ENCODE data around the gene ROBO4.
A peak's percentile ranks its signal among the peaks of the same experiment; 100 is the strongest.

ROBO4 gene

GRCh38 chr11:124865181-124865901 lies 32.3 kb downstream of the ROBO4 start, which contains the start of gene ROBO3:
Gene ROBO3, plus strand, starts transcription at chr11:124865432. Its CDS starts 146 bp downstream, at chr11:124865578.
- peak; percentile 9 for ATAC-seq
- no peak for TF ChIP-seq TCF4 (CRISPR knock-in tag; IDR thresholded peaks at IDR 0.05; ENCODE audit: borderline replicate concordance)
- no peak for TF ChIP-seq ISL1 (CRISPR knock-in tag; IDR thresholded peaks at IDR 0.05)
- no peak for TF ChIP-seq TSHZ2 (CRISPR knock-in tag; IDR thresholded peaks at IDR 0.05)
- no peak for TF ChIP-seq SNAI2 (CRISPR knock-in tag; IDR thresholded peaks at IDR 0.05)

- ATAC-seq, result no peak
- TF ChIP-seq ZNF565 (CRISPR knock-in tag; conservative IDR thresholded peaks at IDR 0.05; ENCODE audit: low read depth) (no peak), ZFP30 (CRISPR knock-in tag; IDR thresholded peaks at IDR 0.05) (no peak), ESRRG (CRISPR knock-in tag; IDR thresholded peaks at IDR 0.05) (no peak), OSR1 (CRISPR knock-in tag; IDR thresholded peaks at IDR 0.05) (no peak), CSRNP3 (CRISPR knock-in tag; IDR thresholded peaks at IDR 0.05) (no peak), POU6F1 (CRISPR knock-in tag; IDR thresholded peaks at IDR 0.05; ENCODE audit: borderline replicate concordance, low read depth) (no peak), ARNTL (CRISPR knock-in tag; IDR thresholded peaks at IDR 0.05; ENCODE audit: borderline replicate concordance, low read depth) (no peak)
These were observed 32.8 kb downstream of the ROBO4 start for GRCh38 chr11:124864892-124865180.

- TF ChIP-seq OSR1 (CRISPR knock-in tag; IDR thresholded peaks at IDR 0.05), result no peak
- TF ChIP-seq CSDC2 (CRISPR knock-in tag; IDR thresholded peaks at IDR 0.05), result no peak
- TF ChIP-seq BACH2 (CRISPR knock-in tag; IDR thresholded peaks at IDR 0.05; ENCODE audit: borderline replicate concordance), result no peak
- no peak for TF ChIP-seq CREB5 (CRISPR knock-in tag; IDR thresholded peaks at IDR 0.05; ENCODE audit: low read depth)
- no peak for TF ChIP-seq TSHZ2 (CRISPR knock-in tag; IDR thresholded peaks at IDR 0.05)
- no peak for TF ChIP-seq GLIS3 (CRISPR knock-in tag; IDR thresholded peaks at IDR 0.05)
- no peak for TF ChIP-seq PPARA (CRISPR knock-in tag; IDR thresholded peaks at IDR 0.05; ENCODE audit: borderline replicate concordance)
- no peak for TF ChIP-seq ZFP30 (CRISPR knock-in tag; IDR thresholded peaks at IDR 0.05)
- no peak for TF ChIP-seq ZNF70 (CRISPR knock-in tag; IDR thresholded peaks at IDR 0.05)
- TF ChIP-seq PATZ1 (CRISPR knock-in tag; IDR thresholded peaks at IDR 0.05; ENCODE audit: borderline replicate concordance), result no peak
- TF ChIP-seq ZFP3 (CRISPR knock-in tag; IDR thresholded peaks at IDR 0.05), result no peak
- TF ChIP-seq ARNTL (CRISPR knock-in tag; IDR thresholded peaks at IDR 0.05; ENCODE audit: borderline replicate concordance, low read depth), result no peak
- no peak for TF ChIP-seq ESRRG (CRISPR knock-in tag; IDR thresholded peaks at IDR 0.05)
- no peak for TF ChIP-seq CSRNP3 (CRISPR knock-in tag; IDR thresholded peaks at IDR 0.05)
- no peak for TF ChIP-seq TOX (CRISPR knock-in tag; IDR thresholded peaks at IDR 0.05; ENCODE audit: borderline replicate concordance)
- ATAC-seq, result no peak
These were observed 33.3 kb downstream of the ROBO4 start for GRCh38 chr11:124864176-124864891.

Data from SK-N-SH treated with all-trans-retinoic acid at 6 μM for 48 hours (cell line).